HepG2 (cell line): ENCODE results near the gene CTBP1. TPM values are rescaled to one million over a fixed set of nuclear protein-coding genes. Genes with fewer than 3 reads are reported as not detected.

Experiments used
- CHD2 ChIP-seq: IDR thresholded peaks from 2 replicates; pipeline ENCODE4 v1.6.1; 2011; ENCODE audit warnings: low read depth, low read length, improper control_type of control experiment
- CREM ChIP-seq, 2 experiments: sonication (generic) in 1 of 2; formaldehyde crosslinking in 1 of 2; IDR thresholded peaks; 2 replicates each; pipeline versions ENCODE4 v1.4.0 to v1.6.1; 2016 to 2020; ENCODE audit warnings: antibody characterized with exemption in 1 of 2, mild to moderate bottlenecking in 1 of 2, missing genetic modification reagents in 1 of 2
- EHMT2 ChIP-seq: fragments of 200-600 bp; sonication (generic); IDR thresholded peaks from 2 replicates; pipeline ENCODE4 v1.7.0; 2017; ENCODE audit warnings: antibody characterized with exemption, low read depth, low read length, borderline replicate concordance
- GTF3A ChIP-seq: sonication (generic); formaldehyde crosslinking; conservative IDR thresholded peaks from 2 replicates; pipeline ENCODE4 v1.4.0; 2020; ENCODE audit warnings: mild to moderate bottlenecking, missing genetic modification reagents
- KLF11 ChIP-seq: IDR thresholded peaks from 2 replicates; pipeline ENCODE4 v1.6.1; 2016; ENCODE audit warnings: missing compliant biosample characterization
- NAIF1 ChIP-seq: sonication (generic); formaldehyde crosslinking; IDR thresholded peaks from 2 replicates; pipeline ENCODE4 v1.5.0; 2020; ENCODE audit warnings: mild to moderate bottlenecking, missing genetic modification reagents, borderline replicate concordance
- NFIB ChIP-seq: sonication (generic); formaldehyde crosslinking; IDR thresholded peaks from 2 replicates; pipeline ENCODE4 v1.9.0; 2021; ENCODE audit warnings: missing genetic modification reagents, mild to moderate bottlenecking, borderline replicate concordance
- PCBP2 ChIP-seq: fragments of 200-400 bp; formaldehyde crosslinking; optimal IDR thresholded peaks from 2 replicates; pipeline ENCODE3; 2018; ENCODE audit warnings: low read length, low read depth; ENCODE audit not compliant: poor library complexity, severe bottlenecking
- RFX3 ChIP-seq: IDR thresholded peaks from 2 replicates; pipeline ENCODE4 v1.6.1; 2016; ENCODE audit warnings: missing biosample characterization, missing genetic modification reagents
- RXRA ChIP-seq: sonication (generic); formaldehyde crosslinking; IDR thresholded peaks from 2 replicates; pipeline ENCODE4 v1.5.1; 2020; ENCODE audit warnings: missing genetic modification reagents
- ZFP41 ChIP-seq: sonication (generic); formaldehyde crosslinking; IDR thresholded peaks from 2 replicates; pipeline ENCODE4 v1.4.0; 2020; ENCODE audit warnings: mild to moderate bottlenecking, missing genetic modification reagents, borderline replicate concordance
- ZNF44 ChIP-seq: sonication (generic); formaldehyde crosslinking; IDR thresholded peaks from 2 replicates; pipeline ENCODE4 v1.5.1; 2020; ENCODE audit warnings: mild to moderate bottlenecking, missing genetic modification reagents
- ZNF567 ChIP-seq: sonication (generic); formaldehyde crosslinking; IDR thresholded peaks from 2 replicates; pipeline ENCODE4 v1.8.1; 2023; ENCODE audit warnings: mild to moderate bottlenecking, missing genetic modification reagents, borderline replicate concordance
- ZNF672 ChIP-seq: sonication (generic); formaldehyde crosslinking; IDR thresholded peaks from 2 replicates; pipeline ENCODE4 v1.8.1; 2022; ENCODE audit warnings: missing genetic modification reagents
- ZNF709 ChIP-seq: sonication (generic); formaldehyde crosslinking; IDR thresholded peaks from 2 replicates; pipeline ENCODE4 v1.5.0; 2020; ENCODE audit warnings: mild to moderate bottlenecking, missing genetic modification reagents
- ZNF749 ChIP-seq: sonication (generic); formaldehyde crosslinking; IDR thresholded peaks from 2 replicates; pipeline ENCODE4 v1.8.0; 2022; ENCODE audit warnings: mild to moderate bottlenecking, missing genetic modification reagents, moderate library complexity, borderline replicate concordance
- polyA plus RNA-seq, 8 experiments: library from polyadenylated mRNA; depleted of rRNA in 3 of 8; stranded (reverse) in 7 of 8; unstranded in 1 of 8; fragments of >200 nt; fragmentation: Illumina TruSeq in 4 of 8; extraction: Trizol in 4 of 8; gene quantifications; 2 replicates each; pipeline versions ENCODE4 v1.2.1 to v1.2.3, GENCODE V29; 2011 to 2016; ENCODE audit warnings: low read depth in 4 of 8, missing spikeins in 1 of 8, mixed read lengths in 1 of 8; ENCODE audit not compliant: insufficient read depth in 1 of 8
- total RNA-seq, 5 experiments: library from RNA; depleted of rRNA; stranded (reverse); fragments of >200 nt; fragmentation: Illumina TruSeq; extraction: Trizol; gene quantifications; 2 replicates each; pipeline ENCODE4 v1.2.3, GENCODE V29; 2016; ENCODE audit warnings: low read depth in 1 of 5
- TF ChIP-seq, protein P1 (sequence below): sonication (generic); formaldehyde crosslinking; IDR thresholded peaks from 2 replicates; pipeline ENCODE4 v1.5.0; 2020; ENCODE audit warnings: missing genetic modification reagents
- TF ChIP-seq, protein P2 (sequence below): sonication (generic); formaldehyde crosslinking; conservative IDR thresholded peaks from 2 replicates; pipeline ENCODE4 v1.4.0; 2020; ENCODE audit warnings: mild to moderate bottlenecking, missing genetic modification reagents, moderate library complexity
- TF ChIP-seq, protein P3 (sequence below): sonication (generic); formaldehyde crosslinking; IDR thresholded peaks from 2 replicates; pipeline ENCODE4 v1.9.0; 2022; ENCODE audit warnings: low read depth, missing genetic modification reagents

Gene CTBP1
- total and polyA plus RNA-seq, 2 of the 13 experiments (the other 11 are each of a cell fraction or from before 2014, with no cell fraction given), result 78.5 to 112 TPM

DNA sequence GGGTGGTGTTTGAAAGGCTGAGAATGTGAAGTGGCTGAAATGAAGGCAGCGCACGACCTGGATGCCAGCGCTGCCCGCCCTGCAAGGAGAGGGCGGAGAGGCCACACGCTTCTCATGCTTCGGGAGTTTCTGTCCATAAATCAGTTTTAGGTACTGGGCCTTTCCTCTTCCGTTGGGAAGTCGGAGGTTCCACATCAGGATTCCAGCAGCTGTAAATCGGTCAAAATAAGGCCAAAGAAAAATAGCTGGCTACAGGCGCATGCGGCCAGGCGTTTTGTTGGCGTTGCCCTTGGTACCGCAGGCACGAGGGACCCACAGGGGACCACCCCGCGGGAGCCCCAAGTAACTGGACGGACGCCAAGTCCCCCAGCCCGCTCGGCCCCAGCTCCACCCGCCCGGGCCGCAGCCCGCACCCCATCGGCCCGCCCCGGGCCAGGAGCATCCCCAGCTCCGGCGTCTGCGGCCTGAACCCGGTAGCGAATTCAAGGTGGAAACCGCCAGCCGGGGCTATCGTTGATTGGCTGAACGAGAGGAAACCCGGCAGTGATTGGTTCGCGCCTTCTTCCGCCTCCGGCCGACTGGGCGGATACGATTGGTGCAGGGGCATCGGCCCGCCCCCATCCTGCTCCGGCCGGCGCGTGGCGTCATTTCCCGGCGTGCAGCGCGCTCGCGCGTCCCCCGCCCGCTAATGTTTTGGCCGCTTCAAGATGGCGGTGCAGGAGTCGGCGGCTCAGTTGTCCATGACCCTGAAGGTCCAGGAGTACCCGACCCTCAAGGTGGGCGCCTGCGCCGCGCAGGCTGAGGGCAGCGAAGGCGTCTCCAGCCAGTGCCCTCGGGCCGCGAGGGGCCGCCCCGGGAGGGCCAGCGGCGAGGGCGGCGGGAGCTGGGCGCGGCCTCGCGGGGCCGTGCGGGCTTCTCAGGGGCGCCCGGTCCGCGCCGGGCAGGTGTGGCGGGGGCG is 40.6 kb upstream of the CTBP1 start, which contains the start of gene MAEA (continued):
- TF ChIP-seq RFX3 (no peak), NAIF1 (no peak), GTF3A (CRISPR knock-in tag) (no peak), NFIB (no peak), RXRA (CRISPR knock-in tag) (peak; percentile 28), EHMT2 (no peak), ZFP41 (CRISPR knock-in tag) (no peak), KLF11 (CRISPR knock-in tag) (no peak), ZNF44 (CRISPR knock-in tag) (no peak), ZNF709 (no peak), CREM (IDR thresholded peaks at IDR 0.05) (peak; percentile 73), CREM (CRISPR knock-in tag; IDR thresholded peaks at IDR 0.05) (no peak), ZNF567 (CRISPR knock-in tag) (no peak), CHD2 (no peak), PCBP2 (no peak), ZNF749 (CRISPR knock-in tag) (peak; percentile 34; the same call in 1 of the 2 replicates), ZNF672 (CRISPR knock-in tag) (no peak)
- TF ChIP-seq, protein P1, sequence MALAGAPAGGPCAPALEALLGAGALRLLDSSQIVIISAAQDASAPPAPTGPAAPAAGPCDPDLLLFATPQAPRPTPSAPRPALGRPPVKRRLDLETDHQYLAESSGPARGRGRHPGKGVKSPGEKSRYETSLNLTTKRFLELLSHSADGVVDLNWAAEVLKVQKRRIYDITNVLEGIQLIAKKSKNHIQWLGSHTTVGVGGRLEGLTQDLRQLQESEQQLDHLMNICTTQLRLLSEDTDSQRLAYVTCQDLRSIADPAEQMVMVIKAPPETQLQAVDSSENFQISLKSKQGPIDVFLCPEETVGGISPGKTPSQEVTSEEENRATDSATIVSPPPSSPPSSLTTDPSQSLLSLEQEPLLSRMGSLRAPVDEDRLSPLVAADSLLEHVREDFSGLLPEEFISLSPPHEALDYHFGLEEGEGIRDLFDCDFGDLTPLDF (CRISPR knock-in tag), result peak; percentile 88
- TF ChIP-seq, protein P2, sequence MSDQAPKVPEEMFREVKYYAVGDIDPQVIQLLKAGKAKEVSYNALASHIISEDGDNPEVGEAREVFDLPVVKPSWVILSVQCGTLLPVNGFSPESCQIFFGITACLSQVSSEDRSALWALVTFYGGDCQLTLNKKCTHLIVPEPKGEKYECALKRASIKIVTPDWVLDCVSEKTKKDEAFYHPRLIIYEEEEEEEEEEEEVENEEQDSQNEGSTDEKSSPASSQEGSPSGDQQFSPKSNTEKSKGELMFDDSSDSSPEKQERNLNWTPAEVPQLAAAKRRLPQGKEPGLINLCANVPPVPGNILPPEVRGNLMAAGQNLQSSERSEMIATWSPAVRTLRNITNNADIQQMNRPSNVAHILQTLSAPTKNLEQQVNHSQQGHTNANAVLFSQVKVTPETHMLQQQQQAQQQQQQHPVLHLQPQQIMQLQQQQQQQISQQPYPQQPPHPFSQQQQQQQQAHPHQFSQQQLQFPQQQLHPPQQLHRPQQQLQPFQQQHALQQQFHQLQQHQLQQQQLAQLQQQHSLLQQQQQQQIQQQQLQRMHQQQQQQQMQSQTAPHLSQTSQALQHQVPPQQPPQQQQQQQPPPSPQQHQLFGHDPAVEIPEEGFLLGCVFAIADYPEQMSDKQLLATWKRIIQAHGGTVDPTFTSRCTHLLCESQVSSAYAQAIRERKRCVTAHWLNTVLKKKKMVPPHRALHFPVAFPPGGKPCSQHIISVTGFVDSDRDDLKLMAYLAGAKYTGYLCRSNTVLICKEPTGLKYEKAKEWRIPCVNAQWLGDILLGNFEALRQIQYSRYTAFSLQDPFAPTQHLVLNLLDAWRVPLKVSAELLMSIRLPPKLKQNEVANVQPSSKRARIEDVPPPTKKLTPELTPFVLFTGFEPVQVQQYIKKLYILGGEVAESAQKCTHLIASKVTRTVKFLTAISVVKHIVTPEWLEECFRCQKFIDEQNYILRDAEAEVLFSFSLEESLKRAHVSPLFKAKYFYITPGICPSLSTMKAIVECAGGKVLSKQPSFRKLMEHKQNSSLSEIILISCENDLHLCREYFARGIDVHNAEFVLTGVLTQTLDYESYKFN (CRISPR knock-in tag), result peak; percentile 34; the same call in 1 of the 2 replicates
- TF ChIP-seq, protein P3, sequence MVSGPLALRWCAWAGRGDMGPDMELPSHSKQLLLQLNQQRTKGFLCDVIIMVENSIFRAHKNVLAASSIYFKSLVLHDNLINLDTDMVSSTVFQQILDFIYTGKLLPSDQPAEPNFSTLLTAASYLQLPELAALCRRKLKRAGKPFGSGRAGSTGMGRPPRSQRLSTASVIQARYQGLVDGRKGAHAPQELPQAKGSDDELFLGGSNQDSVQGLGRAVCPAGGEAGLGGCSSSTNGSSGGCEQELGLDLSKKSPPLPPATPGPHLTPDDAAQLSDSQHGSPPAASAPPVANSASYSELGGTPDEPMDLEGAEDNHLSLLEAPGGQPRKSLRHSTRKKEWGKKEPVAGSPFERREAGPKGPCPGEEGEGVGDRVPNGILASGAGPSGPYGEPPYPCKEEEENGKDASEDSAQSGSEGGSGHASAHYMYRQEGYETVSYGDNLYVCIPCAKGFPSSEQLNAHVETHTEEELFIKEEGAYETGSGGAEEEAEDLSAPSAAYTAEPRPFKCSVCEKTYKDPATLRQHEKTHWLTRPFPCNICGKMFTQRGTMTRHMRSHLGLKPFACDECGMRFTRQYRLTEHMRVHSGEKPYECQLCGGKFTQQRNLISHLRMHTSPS (CRISPR knock-in tag), result no peak
